Activated naive CD8-positive, alpha-beta T cell treated with anti-CD3 and anti-CD28 coated beads, Interleukin-2, amount 50 U/mL, for 24 hours (primary cell): ENCODE results near the gene GARIN3.

Source experiments
- ATAC-seq: fragments of 150-1000 bp; cut with Tn5 transposase; one replicate; pipeline ENCODE4 v1.10.0; 2021
- DNase-seq: peaks from one replicate; pipeline ENCODE4 v3.0.0; 2021
- H3K27ac Mint-ChIP-seq: one replicate; pipeline ENCODE4 v1.8.0; 2021; ENCODE audit warnings: mild to moderate bottlenecking, mixed read lengths
- H3K27me3 Mint-ChIP-seq: one replicate; pipeline ENCODE4 v1.8.0; 2021; ENCODE audit warnings: mixed read lengths
- H3K36me3 Mint-ChIP-seq: one replicate; pipeline ENCODE4 v1.8.0; 2021; ENCODE audit warnings: low read depth, mixed read lengths
- H3K4me1 Mint-ChIP-seq: one replicate; pipeline ENCODE4 v1.8.0; 2021; ENCODE audit warnings: mixed read lengths
- H3K4me3 Mint-ChIP-seq: one replicate; pipeline ENCODE4 v1.8.0; 2021; ENCODE audit warnings: mild to moderate bottlenecking, moderate library complexity, mixed read lengths
- H3K9me3 Mint-ChIP-seq: one replicate; pipeline ENCODE4 v1.8.0; 2021; ENCODE audit warnings: mixed read lengths

The GARIN3 gene

GRCh38 chr5:157172403-157172802 is 6.3 kb upstream of the GARIN3 start:
- Mint-ChIP-seq H3K4me3 (peak overlapping the region; percentile 62), H3K36me3 (peaks cover 15% of the 10 kb centered on the region), H3K9me3 (peaks cover 6% of the 10 kb centered on the region), H3K27ac (peak overlapping the region; percentile 97), H3K27me3 (no peaks in the 10 kb centered on the region), H3K4me1 (peaks cover 94% of the 10 kb centered on the region)
- ATAC-seq, result peak; percentile 92
- DNase-seq, result peak; percentile 87

GRCh38 chr5:157168286-157168685 is 2.2 kb upstream of the GARIN3 start:
- Mint-ChIP-seq H3K4me3 (peak overlapping the region; percentile 71), H3K27ac (peak overlapping the region; percentile 89), H3K36me3 (peaks cover 15% of the 10 kb centered on the region), H3K4me1 (peaks cover 89% of the 10 kb centered on the region), H3K9me3 (peaks cover 6% of the 10 kb centered on the region), H3K27me3 (no peaks in the 10 kb centered on the region)
- ATAC-seq, result no peak
- DNase-seq, result no peak

DNA sequence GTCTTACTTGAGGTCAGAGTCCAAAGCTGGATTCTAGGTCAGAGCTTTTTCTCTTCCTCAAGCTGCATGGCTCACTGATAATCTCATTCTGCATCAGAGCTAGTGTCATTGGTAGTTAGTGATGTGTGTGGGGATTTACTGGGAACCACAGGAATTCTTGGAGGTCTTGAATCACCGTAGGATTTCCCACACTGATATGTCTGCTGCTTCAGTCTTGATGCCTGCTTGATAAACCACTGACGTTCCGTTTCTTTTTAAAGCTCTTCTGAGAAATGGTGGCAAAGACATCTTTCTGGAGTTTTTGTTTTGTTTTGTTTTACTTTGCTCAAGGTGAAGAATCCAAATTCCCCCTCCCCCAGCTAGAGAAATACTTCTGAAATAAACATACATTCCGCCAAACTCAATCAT is 1.2 kb upstream of the GARIN3 start:
- peaks cover 15% of the 10 kb centered on the region for H3K36me3 Mint-ChIP-seq
- ATAC-seq (peak; percentile 78), DNase-seq (no peak)
- peak overlapping the region; percentile 89 for H3K27ac Mint-ChIP-seq
- H3K9me3 Mint-ChIP-seq, result peaks cover 6% of the 10 kb centered on the region
- H3K27me3 Mint-ChIP-seq, result no peaks in the 10 kb centered on the region
- H3K4me1 Mint-ChIP-seq, result peaks cover 84% of the 10 kb centered on the region
- H3K4me3 Mint-ChIP-seq, result peak overlapping the region; percentile 71

- H3K27me3 Mint-ChIP-seq, result no peaks in the 10 kb centered on the region
- H3K4me3 Mint-ChIP-seq, result no peak overlapping the region
- H3K27ac Mint-ChIP-seq, result peak overlapping the region; percentile 89
- H3K4me1 Mint-ChIP-seq, result peaks cover 75% of the 10 kb centered on the region
- ATAC-seq (no peak), DNase-seq (no peak)
- H3K9me3 Mint-ChIP-seq, result peaks cover under 1% of the 10 kb centered on the region
- peaks cover 9% of the 10 kb centered on the region for H3K36me3 Mint-ChIP-seq
These were observed 396 bp downstream of the GARIN3 start for GRCh38 chr5:157165668-157166067.

- Mint-ChIP-seq H3K27ac (peak overlapping the region; percentile 89), H3K4me3 (no peak overlapping the region), H3K4me1 (peaks cover 75% of the 10 kb centered on the region), H3K27me3 (no peaks in the 10 kb centered on the region), H3K36me3 (peaks cover 5% of the 10 kb centered on the region), H3K9me3 (no peaks in the 10 kb centered on the region)
- DNase-seq, result no peak
- peak; percentile 31 for ATAC-seq
These were observed 803 bp downstream of the GARIN3 start for GRCh38 chr5:157165261-157165660.

DNA sequence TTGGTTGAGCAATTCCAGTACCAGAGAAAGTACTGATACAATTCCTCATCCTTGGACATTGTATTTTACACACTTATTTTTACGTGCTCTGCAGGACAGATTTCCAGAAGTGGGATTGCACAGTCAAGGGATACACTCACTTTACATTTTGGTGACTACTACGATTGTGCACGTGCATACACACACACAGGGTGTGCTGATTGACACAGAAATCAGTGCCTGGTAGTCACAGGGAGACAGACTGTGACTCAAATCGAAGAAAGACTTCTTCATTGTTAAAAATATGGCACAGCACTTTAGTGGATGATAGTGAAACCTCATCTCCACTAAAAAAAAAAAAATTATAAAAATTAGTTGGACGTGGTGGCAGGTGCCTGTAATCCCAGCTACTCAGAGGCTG is 1.5 kb downstream of the GARIN3 start:
- Mint-ChIP-seq H3K27ac (no peak overlapping the region), H3K36me3 (peaks cover 2% of the 10 kb centered on the region), H3K9me3 (no peaks in the 10 kb centered on the region), H3K4me1 (peaks cover 77% of the 10 kb centered on the region), H3K4me3 (no peak overlapping the region), H3K27me3 (no peaks in the 10 kb centered on the region)
- no peak for ATAC-seq
- DNase-seq, result no peak

- Mint-ChIP-seq H3K27ac (peak overlapping the region; percentile 37), H3K27me3 (no peaks in the 10 kb centered on the region), H3K4me3 (no peak overlapping the region), H3K9me3 (no peaks in the 10 kb centered on the region), H3K36me3 (no peaks in the 10 kb centered on the region), H3K4me1 (peaks cover 78% of the 10 kb centered on the region)
- ATAC-seq (no peak), DNase-seq (no peak)
These were observed 3.0 kb downstream of the GARIN3 start for GRCh38 chr5:157162919-157163510.

DNA sequence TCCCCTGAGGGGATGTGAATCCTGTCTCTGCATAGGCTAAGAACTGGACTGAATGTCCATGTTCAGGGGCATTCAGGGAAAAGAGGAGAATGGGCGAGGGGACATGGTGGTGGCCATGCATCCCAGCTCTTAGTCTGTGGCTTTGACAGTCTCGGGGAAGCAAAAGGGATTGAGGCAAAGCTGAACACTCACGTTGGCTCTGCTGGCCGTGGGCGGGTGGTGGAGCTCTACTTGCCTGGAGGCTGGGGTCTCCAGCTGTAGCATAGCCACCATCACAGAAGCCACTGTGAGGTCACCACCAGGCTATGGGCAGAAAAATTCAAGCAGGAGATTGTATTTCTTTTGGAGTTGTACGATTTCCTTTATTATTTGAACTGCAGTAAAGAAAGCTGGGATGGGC is 4.1 kb downstream of the GARIN3 start:
- DNase-seq (no peak), ATAC-seq (no peak)
- Mint-ChIP-seq H3K36me3 (peaks cover under 1% of the 10 kb centered on the region), H3K27ac (no peak overlapping the region), H3K4me3 (no peak overlapping the region), H3K27me3 (no peaks in the 10 kb centered on the region), H3K9me3 (no peaks in the 10 kb centered on the region), H3K4me1 (peaks cover 77% of the 10 kb centered on the region)

DNA sequence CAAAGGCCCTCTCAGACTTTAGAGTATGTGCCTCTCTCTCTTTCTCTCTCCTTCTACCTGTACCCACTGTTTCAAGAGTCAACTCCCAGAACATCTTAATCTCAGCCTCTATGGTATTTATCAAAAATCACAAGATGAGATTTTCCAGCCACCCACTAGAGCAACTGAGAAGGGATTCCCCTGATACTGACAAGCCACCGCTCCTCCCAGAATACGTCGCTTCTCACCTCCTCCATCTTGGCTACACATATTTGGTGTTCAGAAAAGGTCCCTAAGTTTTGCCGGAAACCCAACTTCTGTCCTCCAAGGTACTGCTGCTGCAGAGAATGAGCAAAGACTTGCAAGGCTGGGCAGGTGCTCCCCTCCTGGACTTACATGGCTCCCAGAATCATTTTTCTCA is 6.1 kb downstream of the GARIN3 start:
- Mint-ChIP-seq H3K27ac (peak overlapping the region; percentile 99), H3K27me3 (no peaks in the 10 kb centered on the region), H3K36me3 (peaks cover 5% of the 10 kb centered on the region), H3K4me1 (peaks cover 74% of the 10 kb centered on the region), H3K4me3 (peak overlapping the region; percentile 75), H3K9me3 (no peaks in the 10 kb centered on the region)
- DNase-seq (no peak), ATAC-seq (peak; percentile 66)

DNA sequence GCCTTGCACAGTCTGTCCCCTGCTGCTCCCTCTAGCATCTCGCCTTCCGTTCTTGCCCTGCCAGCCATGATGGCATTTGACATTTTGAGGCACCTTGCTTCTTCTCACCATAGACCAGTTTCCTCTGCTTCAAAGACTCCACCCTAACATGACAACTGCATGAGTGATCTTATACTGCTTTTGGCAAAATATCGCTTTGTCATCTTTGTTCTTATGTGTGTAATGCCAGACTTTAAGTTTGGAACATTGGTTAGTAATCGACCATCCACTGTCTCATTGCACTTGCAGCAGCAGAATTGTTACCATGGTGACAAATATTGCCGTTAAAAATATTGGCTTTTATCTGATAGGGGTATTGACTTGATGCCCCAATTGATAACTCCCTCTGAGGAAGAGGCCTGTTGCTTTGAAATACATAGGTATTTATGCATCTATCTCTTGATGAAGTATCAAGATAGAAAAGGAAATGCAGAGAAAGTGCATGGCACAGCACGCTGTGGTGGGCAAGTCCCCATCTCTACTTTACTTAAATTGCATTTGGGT is 6.8 kb downstream of the GARIN3 start:
- no peaks in the 10 kb centered on the region for H3K9me3 Mint-ChIP-seq
- peak; percentile 91 for ATAC-seq
- H3K27me3 Mint-ChIP-seq, result no peaks in the 10 kb centered on the region
- peak overlapping the region; percentile 99 for H3K27ac Mint-ChIP-seq
- no peak for DNase-seq
- peaks cover 75% of the 10 kb centered on the region for H3K4me1 Mint-ChIP-seq
- peak overlapping the region; percentile 75 for H3K4me3 Mint-ChIP-seq
- H3K36me3 Mint-ChIP-seq, result peaks cover 5% of the 10 kb centered on the region

GRCh38 chr5:157157293-157157891 is 8.7 kb downstream of the GARIN3 start:
- H3K4me3 Mint-ChIP-seq, result peak overlapping the region; percentile 6
- H3K36me3 Mint-ChIP-seq, result peaks cover 5% of the 10 kb centered on the region
- H3K9me3 Mint-ChIP-seq, result no peaks in the 10 kb centered on the region
- no peak for DNase-seq
- peaks cover 84% of the 10 kb centered on the region for H3K4me1 Mint-ChIP-seq
- ATAC-seq, result no peak
- no peaks in the 10 kb centered on the region for H3K27me3 Mint-ChIP-seq
- peak overlapping the region; percentile 49 for H3K27ac Mint-ChIP-seq

DNA sequence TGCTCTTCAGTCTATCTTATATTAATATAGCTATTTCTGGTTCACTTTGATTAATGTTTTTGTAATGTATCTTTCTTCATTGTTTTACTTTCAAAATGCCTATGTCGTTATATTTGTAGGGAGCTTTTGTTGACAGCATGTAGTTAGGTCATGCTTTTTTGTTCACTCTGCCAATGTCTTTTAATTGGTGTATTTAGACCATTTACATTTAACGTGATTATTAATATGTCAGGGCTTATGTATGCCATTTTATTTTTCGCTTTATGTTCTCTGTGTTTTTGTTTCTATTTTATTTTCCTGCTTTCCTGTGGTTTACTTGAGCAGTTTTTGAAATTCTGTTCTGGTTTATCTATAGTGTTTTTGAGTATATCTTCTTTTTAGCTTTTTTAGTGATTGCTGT is 10.8 kb downstream of the GARIN3 start:
- DNase-seq (no peak), ATAC-seq (no peak)
- Mint-ChIP-seq H3K36me3 (peaks cover 5% of the 10 kb centered on the region), H3K4me3 (peak overlapping the region; percentile 75), H3K27me3 (no peaks in the 10 kb centered on the region), H3K4me1 (peaks cover 90% of the 10 kb centered on the region), H3K9me3 (no peaks in the 10 kb centered on the region), H3K27ac (peak overlapping the region; percentile 83)

DNA sequence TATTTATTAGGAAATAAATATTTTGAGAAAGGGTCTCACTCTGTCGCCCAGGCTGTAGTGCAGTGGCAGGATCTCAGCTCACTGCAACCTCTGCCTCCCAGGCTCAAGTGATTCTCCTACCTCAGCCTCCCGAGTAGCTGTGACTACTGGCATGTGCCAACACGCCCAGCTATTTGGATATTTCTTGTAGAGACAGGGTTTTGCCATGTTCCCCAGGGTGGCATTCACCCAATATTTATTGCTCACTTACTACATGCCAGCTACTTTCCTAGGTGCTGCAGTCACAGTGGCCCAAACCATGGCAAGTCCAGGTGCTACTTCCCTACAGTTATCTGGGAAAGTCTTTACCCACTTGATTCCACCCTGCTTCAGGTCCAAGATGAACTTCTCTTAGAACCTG is 15.1 kb downstream of the GARIN3 start:
- DNase-seq (no peak), ATAC-seq (no peak)
- Mint-ChIP-seq H3K27ac (peak overlapping the region; percentile 91), H3K9me3 (no peaks in the 10 kb centered on the region), H3K4me1 (peaks cover 75% of the 10 kb centered on the region), H3K4me3 (peak overlapping the region; percentile 39), H3K27me3 (no peaks in the 10 kb centered on the region), H3K36me3 (no peaks in the 10 kb centered on the region)

DNA sequence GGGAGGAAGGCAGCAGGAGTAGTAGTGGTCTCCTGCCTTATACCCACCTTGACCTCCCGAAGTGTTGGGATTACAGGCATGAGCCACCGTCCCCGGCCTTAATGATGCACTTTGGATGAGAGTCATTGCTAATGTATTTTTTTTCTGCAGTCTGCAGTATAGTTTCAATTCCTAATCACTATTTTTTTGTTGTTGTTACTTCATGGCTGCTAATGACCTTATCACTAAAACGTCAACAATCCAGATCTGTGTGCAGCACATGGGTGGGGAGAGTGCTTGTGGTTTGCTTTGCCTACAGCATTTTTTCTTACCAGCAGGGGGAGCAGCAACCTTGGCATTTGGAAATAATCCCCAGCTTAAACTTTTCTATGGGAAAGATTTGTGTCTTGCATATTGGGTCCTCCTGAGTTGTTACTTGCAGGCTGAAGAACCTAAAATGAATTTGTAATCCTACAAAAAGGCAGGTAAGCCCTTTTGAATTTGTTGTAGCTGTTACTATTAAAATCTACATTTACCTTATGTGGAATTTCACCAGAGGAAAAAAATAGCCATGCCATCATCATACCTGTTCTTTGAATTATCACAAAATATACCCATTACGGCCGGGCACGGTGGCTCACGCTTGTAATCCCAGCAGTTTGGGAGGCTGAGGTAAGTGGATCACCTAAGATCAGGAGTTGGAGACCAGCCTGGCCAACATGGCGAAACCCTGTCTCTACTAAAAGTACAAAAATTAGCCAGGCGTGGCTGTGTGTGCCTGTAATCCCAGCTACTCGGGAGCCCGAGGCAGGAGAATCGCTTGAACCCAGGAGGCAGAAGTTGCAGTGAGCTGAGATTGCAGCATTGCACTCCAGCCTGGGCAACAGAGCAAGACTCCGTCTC is 17.1 kb downstream of the GARIN3 start:
- ATAC-seq (peak; percentile 38), DNase-seq (peak; percentile 85)
- H3K9me3 Mint-ChIP-seq, result no peaks in the 10 kb centered on the region
- no peaks in the 10 kb centered on the region for H3K36me3 Mint-ChIP-seq
- H3K27ac Mint-ChIP-seq, result peak overlapping the region; percentile 72
- peaks cover 63% of the 10 kb centered on the region for H3K4me1 Mint-ChIP-seq
- H3K27me3 Mint-ChIP-seq, result no peaks in the 10 kb centered on the region
- H3K4me3 Mint-ChIP-seq, result peak overlapping the region; percentile 9
